SK-N-SH (cell line): ENCODE data around the gene CALCR. TPM values are rescaled to one million over a fixed set of nuclear protein-coding genes. Genes with fewer than 3 reads are reported as not detected.

Experiments used
- CTCF ChIA-PET: fragments of 300-600, 350-600 bp; formaldehyde crosslinking; extraction: SDS; loops from one replicate; lab custom pipeline; 2021; lab: Yijun Ruan, JAX
- POLR2A ChIA-PET: fragments of 350-600 bp; sonication (Branson Sonifier 250); formaldehyde crosslinking; extraction: SDS; loops from one replicate; lab custom pipeline; 2020; ENCODE audit warnings: antibody characterized with exemption, inconsistent platforms; lab: Yijun Ruan, JAX
- DNase-seq: peaks from one replicate; pipeline ENCODE4 v3.0.0; 2012
- H2AFZ ChIP-seq: fragments of 200-600 bp; sonication (generic); 2 replicates; pipeline ENCODE4 v1.8.1; 2016; ENCODE audit warnings: antibody characterized with exemption, mild to moderate bottlenecking, low read depth
- H3F3A ChIP-seq: fragments of 200-600 bp; sonication (generic); replicated peaks from 2 replicates; pipeline ENCODE3; 2016; ENCODE audit warnings: antibody characterized with exemption, mild to moderate bottlenecking; ENCODE audit not compliant: insufficient read depth
- H3K27ac ChIP-seq, 2 experiments: fragments of 200-500 bp in 1 of 2; fragments of 200-600 bp in 1 of 2; sonication (Bioruptor generic) in 1 of 2; sonication (generic), shearing (Covaris generic) in 1 of 2; 2 replicates each; pipeline versions ENCODE4 v1.5.1 to v1.6.1; 2014 to 2016; ENCODE audit warnings: low read depth in 2 of 2, inconsistent platforms in 1 of 2, low read length in 1 of 2, mild to moderate bottlenecking in 1 of 2, mixed read lengths in 1 of 2
- H3K27me3 ChIP-seq: fragments of 200-600 bp; sonication (generic), shearing (Covaris generic); 2 replicates; pipeline ENCODE4 v1.6.1; 2016; ENCODE audit warnings: mixed run types; ENCODE audit not compliant: insufficient read depth
- H3K36me3 ChIP-seq, 2 experiments: fragments of 200-500 bp in 1 of 2; fragments of 200-600 bp in 1 of 2; sonication (Bioruptor generic) in 1 of 2; sonication (generic) in 1 of 2; replicated peaks in 1 of 2; 2 replicates each; pipeline versions ENCODE3 to v1.5.1; 2014 to 2016; ENCODE audit warnings: low read length in 1 of 2, mild to moderate bottlenecking in 1 of 2; ENCODE audit not compliant: insufficient read depth in 2 of 2, control insufficient read depth in 1 of 2
- H3K4me1 ChIP-seq, 2 experiments: fragments of 200-500 bp in 1 of 2; fragments of 200-600 bp in 1 of 2; sonication (Bioruptor generic) in 1 of 2; sonication (generic), shearing (Covaris generic) in 1 of 2; 2 replicates each; pipeline versions ENCODE4 v1.5.1 to v1.6.1; 2014 to 2016; ENCODE audit warnings: low read depth in 1 of 2, low read length in 1 of 2, mixed run types in 1 of 2; ENCODE audit not compliant: insufficient read depth in 2 of 2, control insufficient read depth in 1 of 2
- H3K4me2 ChIP-seq: fragments of 200-600 bp; sonication (generic), shearing (Covaris generic); 2 replicates; pipeline ENCODE4 v1.6.1; 2017; ENCODE audit warnings: mixed run types
- H3K4me3 ChIP-seq, 2 experiments: fragments of 200-500 bp in 1 of 2; fragments of 200-600 bp in 1 of 2; sonication (Bioruptor generic) in 1 of 2; sonication (generic), shearing (Covaris generic) in 1 of 2; 2 replicates each; pipeline versions ENCODE4 v1.5.1 to v1.8.1; 2014 to 2016; ENCODE audit warnings: low read depth in 2 of 2, inconsistent platforms in 1 of 2, low read length in 1 of 2, mild to moderate bottlenecking in 1 of 2, mixed read lengths in 1 of 2, moderate library complexity in 1 of 2
- H3K79me2 ChIP-seq: fragments of 200-600 bp; sonication (generic); 2 replicates; pipeline ENCODE4 v1.8.1; 2017; ENCODE audit warnings: mild to moderate bottlenecking; ENCODE audit not compliant: insufficient read depth
- H3K9ac ChIP-seq: fragments of 200-600 bp; sonication (generic); 2 replicates; pipeline ENCODE4 v1.6.1; 2017; ENCODE audit warnings: mixed run types
- H3K9me2 ChIP-seq: fragments of 200-600 bp; sonication (generic); 2 replicates; pipeline ENCODE4 v1.6.1; 2017; ENCODE audit warnings: mixed run types
- H3K9me3 ChIP-seq: fragments of 200-600 bp; sonication (generic); 2 replicates; pipeline ENCODE4 v1.6.1; 2017; ENCODE audit warnings: mixed run types, mild to moderate bottlenecking, moderate library complexity
- H4K20me1 ChIP-seq: fragments of 200-600 bp; sonication (generic); 2 replicates; pipeline ENCODE4 v1.6.1; 2017; ENCODE audit warnings: mild to moderate bottlenecking, mixed run types; ENCODE audit not compliant: insufficient read depth
- CHD2 ChIP-seq: fragments of 150-350 bp; IDR thresholded peaks from 2 replicates; pipeline ENCODE4 v1.6.1; 2018; ENCODE audit warnings: low read length; ENCODE audit not compliant: partially characterized antibody
- ELF1 ChIP-seq: IDR thresholded peaks from 2 replicates; pipeline ENCODE4 v1.4.0; 2012
- FOSL2 ChIP-seq: IDR thresholded peaks from 2 replicates; pipeline ENCODE4 v1.4.0; 2012; ENCODE audit warnings: low read depth, mild to moderate bottlenecking, moderate library complexity, borderline replicate concordance
- FOXM1 ChIP-seq: IDR thresholded peaks from 2 replicates; pipeline ENCODE4 v1.4.0; 2012; ENCODE audit warnings: low read depth, mild to moderate bottlenecking
- GATA2 ChIP-seq: sonication (generic); formaldehyde crosslinking; IDR thresholded peaks from 2 replicates; pipeline ENCODE4 v1.5.0; 2020; ENCODE audit warnings: mild to moderate bottlenecking, missing genetic modification reagents
- JUND ChIP-seq: IDR thresholded peaks from 2 replicates; pipeline ENCODE4 v1.4.0; 2012
- NFIC ChIP-seq: IDR thresholded peaks from 2 replicates; pipeline ENCODE4 v1.4.0; 2012; ENCODE audit warnings: borderline replicate concordance
- PBX3 ChIP-seq: IDR thresholded peaks from 2 replicates; pipeline ENCODE4; 2012
- POLR2AphosphoS5 ChIP-seq: IDR thresholded peaks from 2 replicates; pipeline ENCODE4 v1.6.1; 2012; ENCODE audit warnings: low read depth, low read length
- RAD21 ChIP-seq: IDR thresholded peaks from 2 replicates; pipeline ENCODE4 v1.6.1; 2012; ENCODE audit warnings: mild to moderate bottlenecking, low read length
- REST ChIP-seq: IDR thresholded peaks from 2 replicates; pipeline ENCODE4 v1.6.1; 2012; ENCODE audit warnings: mild to moderate bottlenecking, low read depth, low read length, moderate library complexity
- RFX5 ChIP-seq: IDR thresholded peaks from 2 replicates; pipeline ENCODE4 v1.6.1; 2012; ENCODE audit warnings: mild to moderate bottlenecking, improper control_type of control experiment, low read length
- RXRA ChIP-seq: IDR thresholded peaks from 2 replicates; pipeline ENCODE4 v1.4.0; 2012; ENCODE audit warnings: low read depth, mild to moderate bottlenecking, borderline replicate concordance
- SIN3A ChIP-seq: IDR thresholded peaks from 2 replicates; pipeline ENCODE4 v1.6.1; 2012; ENCODE audit warnings: low read depth, mild to moderate bottlenecking, low read length, moderate library complexity, borderline replicate concordance
- SMC3 ChIP-seq: IDR thresholded peaks from 2 replicates; pipeline ENCODE4 v1.6.1; 2012; ENCODE audit warnings: low read depth, low read length, improper control_type of control experiment
- TCF12 ChIP-seq: IDR thresholded peaks from 2 replicates; pipeline ENCODE4 v1.4.0; 2012
- YY1 ChIP-seq: IDR thresholded peaks from 2 replicates; pipeline ENCODE4 v1.4.0; 2012; ENCODE audit warnings: low read depth, mild to moderate bottlenecking
- WGBS: methylation state at CpG from one replicate; pipeline ENCODE4 v1.1.6; 2017; ENCODE audit warnings: low lambda C conversion rate; 5-methylcytosine and 5-hydroxymethylcytosine counted together
- polyA plus RNA-seq, 3 experiments: library from polyadenylated mRNA; depleted of rRNA; stranded (reverse); fragments of >200 nt; gene quantifications; 2 replicates each; pipeline ENCODE4 v1.2.3, GENCODE V29; 2012
- TF ChIP-seq, protein P1 (sequence below): fragments of 150-350 bp; IDR thresholded peaks from 2 replicates; pipeline ENCODE4 v1.6.1; 2017; ENCODE audit warnings: antibody characterized with exemption, low read length, low read depth, borderline replicate concordance
- TF ChIP-seq, protein P2 (sequence below): IDR thresholded peaks from 2 replicates; pipeline ENCODE4 v1.4.0; 2012; ENCODE audit warnings: low read depth, borderline replicate concordance

Gene CALCR
- polyA plus RNA-seq, 1 of the 3 experiments (the other 2 are of a cell fraction): 0.12 TPM

GRCh38 chr7:93426155-93426696, 148.3 kb downstream of the CALCR start (continued):
- TF ChIP-seq, protein P1, sequence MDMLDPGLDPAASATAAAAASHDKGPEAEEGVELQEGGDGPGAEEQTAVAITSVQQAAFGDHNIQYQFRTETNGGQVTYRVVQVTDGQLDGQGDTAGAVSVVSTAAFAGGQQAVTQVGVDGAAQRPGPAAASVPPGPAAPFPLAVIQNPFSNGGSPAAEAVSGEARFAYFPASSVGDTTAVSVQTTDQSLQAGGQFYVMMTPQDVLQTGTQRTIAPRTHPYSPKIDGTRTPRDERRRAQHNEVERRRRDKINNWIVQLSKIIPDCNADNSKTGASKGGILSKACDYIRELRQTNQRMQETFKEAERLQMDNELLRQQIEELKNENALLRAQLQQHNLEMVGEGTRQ: no peak
- no peak for TF ChIP-seq RXRA
- no peak for TF ChIP-seq CHD2
- no peak for TF ChIP-seq TCF12
- no peak for TF ChIP-seq GATA2 (CRISPR knock-in tag)

DNA sequence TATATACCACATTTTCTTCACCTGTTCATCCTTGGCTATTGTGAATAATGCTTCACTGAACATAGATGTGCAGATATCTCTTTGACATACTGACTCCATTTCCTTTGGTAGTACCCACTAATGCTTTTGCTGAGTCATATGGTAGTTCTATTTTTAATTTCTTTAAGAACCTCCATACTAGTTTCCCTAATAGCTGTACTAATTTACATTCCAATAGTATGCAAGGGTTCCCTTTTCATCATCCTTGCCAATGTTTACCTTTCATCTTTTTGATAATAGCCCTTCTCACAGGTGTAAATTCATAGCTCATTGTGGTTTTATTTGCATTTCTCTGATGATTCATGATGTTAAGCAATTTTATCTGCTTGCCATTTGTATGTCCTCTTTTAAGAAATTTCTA, 159.9 kb downstream of the CALCR start:
- Histone ChIP-seq H3K79me2 (no peaks in the 10 kb centered on the region), H3K9ac (no peak overlapping the region), H3K36me3 (no peaks in the 10 kb centered on the region), H3K27ac (no peak overlapping the region), H2AFZ (no peak overlapping the region), H3K4me2 (no peak overlapping the region), H3K9me3 (no peaks in the 10 kb centered on the region), H3K4me1 (peaks cover 0 to under 1% of the 10 kb centered on the region in 2 experiments; a peak in 1 of 4 replicates), H3K9me2 (no peaks in the 10 kb centered on the region), H3K4me3 (no peak overlapping the region), H3F3A (no peaks in the 10 kb centered on the region), H4K20me1 (no peaks in the 10 kb centered on the region), H3K27me3 (no peaks in the 10 kb centered on the region)
- TF ChIP-seq RAD21: no peak
- TF ChIP-seq REST: no peak
- CTCF ChIA-PET: no interaction called here
- POLR2A ChIA-PET: no interaction called here
- DNase-seq: no peak

- Histone ChIP-seq H3K9ac (no peak overlapping the region), H3K4me2 (no peak overlapping the region), H3F3A (no peaks in the 10 kb centered on the region), H3K79me2 (no peaks in the 10 kb centered on the region), H3K27me3 (no peaks in the 10 kb centered on the region), H4K20me1 (no peaks in the 10 kb centered on the region), H2AFZ (no peak overlapping the region), H3K4me3 (no peak overlapping the region), H3K4me1 (peaks cover 0 to 2% of the 10 kb centered on the region in 2 experiments; a peak in 1 of 4 replicates), H3K9me3 (peaks cover 7% of the 10 kb centered on the region; the same call in 1 of the 2 replicates), H3K27ac (no peak overlapping the region), H3K9me2 (no peaks in the 10 kb centered on the region), H3K36me3 (no peaks in the 10 kb centered on the region)
- ChIA-PET CTCF (interaction anchor here (0.6 to 1.0 kb wide), 4 partner anchors 22 to 181 kb away, joined by 3 read pairs; no protein-coding TSS in a partner anchor), POLR2A (no interaction called here)
- WGBS: 9% methylated on average over 3 of the region's 3 CpGs
- no peak for DNase-seq
- TF ChIP-seq PBX3 (no peak), NFIC (no peak), POLR2AphosphoS5 (no peak), GATA2 (CRISPR knock-in tag) (no peak), ELF1 (no peak), SIN3A (no peak), RFX5 (no peak), TCF12 (no peak), YY1 (no peak), JUND (no peak), SMC3 (no peak), FOSL2 (no peak), FOXM1 (no peak)
- TF ChIP-seq, protein P2, sequence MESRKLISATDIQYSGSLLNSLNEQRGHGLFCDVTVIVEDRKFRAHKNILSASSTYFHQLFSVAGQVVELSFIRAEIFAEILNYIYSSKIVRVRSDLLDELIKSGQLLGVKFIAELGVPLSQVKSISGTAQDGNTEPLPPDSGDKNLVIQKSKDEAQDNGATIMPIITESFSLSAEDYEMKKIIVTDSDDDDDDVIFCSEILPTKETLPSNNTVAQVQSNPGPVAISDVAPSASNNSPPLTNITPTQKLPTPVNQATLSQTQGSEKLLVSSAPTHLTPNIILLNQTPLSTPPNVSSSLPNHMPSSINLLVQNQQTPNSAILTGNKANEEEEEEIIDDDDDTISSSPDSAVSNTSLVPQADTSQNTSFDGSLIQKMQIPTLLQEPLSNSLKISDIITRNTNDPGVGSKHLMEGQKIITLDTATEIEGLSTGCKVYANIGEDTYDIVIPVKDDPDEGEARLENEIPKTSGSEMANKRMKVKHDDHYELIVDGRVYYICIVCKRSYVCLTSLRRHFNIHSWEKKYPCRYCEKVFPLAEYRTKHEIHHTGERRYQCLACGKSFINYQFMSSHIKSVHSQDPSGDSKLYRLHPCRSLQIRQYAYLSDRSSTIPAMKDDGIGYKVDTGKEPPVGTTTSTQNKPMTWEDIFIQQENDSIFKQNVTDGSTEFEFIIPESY: no peak
- TF ChIP-seq, protein P1: no peak
Measured at GRCh38 chr7:93409324-93409723, 165.2 kb downstream of the CALCR start.
